HG02981 (cell line): ENCODE data around the gene CBX6.

Experiments
- ATAC-seq: cut with Tn5 transposase; IDR thresholded peaks from one replicate; pipeline ENCODE4 v1.9.1; 2021; ENCODE audit warnings: mild to moderate bottlenecking, moderate library complexity; ENCODE audit not compliant: unreplicated experiment

CBX6 gene

DNA sequence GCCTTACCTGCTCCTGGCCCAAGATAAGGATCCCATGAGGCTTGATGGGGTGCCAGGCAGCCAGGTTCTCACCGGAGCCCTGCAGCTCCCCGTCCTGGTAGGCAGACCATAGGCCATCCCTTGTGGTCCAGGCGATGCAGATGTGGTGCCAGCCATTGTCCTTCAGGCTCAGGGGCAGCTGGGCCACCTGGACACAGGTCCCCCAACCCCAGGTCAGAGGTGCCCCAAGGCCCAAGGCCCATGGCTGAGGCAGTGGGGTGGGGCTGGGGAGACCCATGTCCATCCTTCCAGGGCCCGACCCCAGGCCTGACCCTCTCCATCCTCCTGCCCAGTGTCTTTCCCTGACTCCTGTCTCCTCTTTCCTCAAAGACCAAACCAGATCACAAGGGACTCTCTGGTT is 48.9 kb downstream of the CBX6 start:
- ATAC-seq, result no peak

- no peak for ATAC-seq
These were observed 52.0 kb downstream of the CBX6 start for GRCh38 chr22:38820020-38820419.

DNA sequence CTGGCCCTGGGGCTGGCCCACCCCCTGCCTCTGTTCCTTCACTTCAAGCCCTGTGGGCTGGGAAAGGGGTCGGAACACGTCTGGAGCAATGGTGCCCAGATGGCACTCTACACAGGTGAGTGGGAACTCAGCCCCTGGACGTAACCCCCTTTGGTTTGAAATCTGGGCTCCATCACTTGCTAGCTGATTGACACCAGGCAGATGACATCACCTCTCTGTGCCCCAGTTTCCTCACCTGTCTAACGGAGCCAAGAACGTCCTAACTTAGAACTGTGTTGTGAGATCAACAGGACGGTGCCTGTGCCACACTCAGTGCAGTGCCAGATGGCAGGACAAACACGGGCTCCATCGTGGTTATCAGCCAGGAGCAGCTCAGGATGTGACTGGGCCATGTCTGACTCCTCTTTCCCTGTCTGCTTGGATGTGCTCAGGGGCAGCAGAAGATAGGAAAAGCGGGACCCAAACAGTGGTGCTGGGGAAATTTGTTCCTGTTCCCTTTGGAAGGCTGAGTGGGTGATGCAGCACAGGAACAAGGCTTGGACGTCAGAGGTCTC is 52.6 kb downstream of the CBX6 start:
- ATAC-seq, result no peak

- ATAC-seq, result no peak
These were observed 54.8 kb downstream of the CBX6 start for GRCh38 chr22:38817196-38817595.

DNA sequence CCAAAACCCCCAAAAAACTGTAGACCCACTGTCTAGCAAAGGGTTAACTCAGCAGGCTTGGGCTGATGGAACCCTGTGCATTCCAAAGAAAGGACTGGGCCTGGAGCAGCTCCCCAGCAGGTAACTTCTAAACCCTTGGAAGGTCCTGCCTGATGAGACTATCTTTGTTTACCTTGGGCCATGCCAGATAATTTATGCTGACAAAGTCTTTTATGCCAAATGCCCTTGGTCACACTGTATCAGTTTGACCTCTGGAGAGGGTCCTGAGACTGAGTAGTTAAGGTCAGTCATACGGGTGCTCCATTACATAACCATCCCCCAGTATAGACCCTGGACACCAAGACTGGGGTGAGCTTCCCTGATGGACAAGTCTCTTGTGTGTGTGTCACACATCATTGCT is 56.2 kb downstream of the CBX6 start:
- ATAC-seq, result no peak
